ENCODE results near the gene ITCH.

Gene ITCH

DNA sequence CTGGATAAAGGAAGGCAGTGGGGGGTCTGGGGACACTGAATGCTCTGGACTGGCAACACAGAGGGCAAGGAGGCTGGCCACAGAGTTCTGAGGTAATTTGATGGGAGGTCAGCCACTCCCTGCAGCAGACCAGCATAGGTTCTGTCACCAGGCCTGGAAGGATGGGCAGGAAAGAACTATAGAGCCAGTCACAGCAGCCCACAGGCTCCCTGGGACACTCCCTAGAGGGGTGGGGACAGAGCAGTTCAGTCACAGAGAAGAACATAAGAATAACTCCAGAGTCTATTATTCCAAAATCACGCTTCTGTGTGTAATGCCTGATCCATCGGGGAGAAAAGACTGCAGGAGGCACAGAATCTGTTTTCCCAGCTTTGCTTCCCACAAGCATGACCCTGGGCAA, 172.8 kb downstream of the ITCH start:
- no peak for FAIRE-seq

DNA sequence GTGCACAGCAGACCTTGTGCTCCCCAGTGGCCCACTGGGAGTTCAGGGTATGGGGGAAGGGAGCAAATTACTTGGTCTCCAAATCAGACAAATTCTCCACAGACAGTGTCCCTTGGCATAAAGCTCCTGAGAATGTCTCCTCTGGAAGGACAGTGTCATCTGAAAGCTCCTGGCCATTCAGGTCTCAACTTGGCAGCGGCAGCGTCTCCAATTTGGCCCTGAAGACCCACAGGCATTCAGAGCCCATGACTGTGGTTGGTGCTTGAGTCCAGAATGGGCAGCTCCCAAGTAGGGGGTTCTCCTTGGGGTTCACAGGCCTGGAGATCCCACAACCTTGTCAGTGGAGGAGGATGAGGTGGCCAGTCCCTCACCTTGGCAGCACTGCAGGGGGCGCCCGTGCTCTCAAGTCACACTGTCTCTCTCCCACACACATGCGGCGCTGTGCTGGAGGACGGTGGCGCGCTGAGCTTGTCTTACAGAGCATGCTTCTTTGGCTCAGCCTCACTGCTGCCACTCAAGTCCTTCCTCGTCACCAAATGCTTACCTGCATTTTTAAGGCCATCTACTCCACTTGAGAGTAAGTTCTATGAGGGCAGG, 173.8 kb downstream of the ITCH start:
- FAIRE-seq = no peak

DNA sequence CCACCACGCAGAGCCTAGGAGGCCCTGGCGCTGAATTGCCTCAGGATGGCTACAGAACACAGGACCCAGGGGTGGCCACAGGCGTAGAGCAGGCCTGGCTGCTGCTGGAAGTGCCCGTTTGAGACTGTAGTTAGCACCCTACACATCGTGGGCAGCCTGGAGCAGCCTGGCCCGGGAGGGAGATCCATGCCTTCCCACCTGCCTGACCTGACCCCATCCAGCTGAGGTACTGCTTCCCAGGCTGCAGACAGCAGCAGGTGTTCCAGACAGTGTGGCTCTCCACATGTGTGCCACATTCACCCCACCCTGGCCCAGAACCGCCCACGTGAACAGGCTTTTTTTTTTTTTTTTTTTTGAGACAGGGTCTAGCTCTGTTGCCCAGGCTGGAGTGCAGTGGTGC, 174.6 kb downstream of the ITCH start:
- no peak for FAIRE-seq

DNA sequence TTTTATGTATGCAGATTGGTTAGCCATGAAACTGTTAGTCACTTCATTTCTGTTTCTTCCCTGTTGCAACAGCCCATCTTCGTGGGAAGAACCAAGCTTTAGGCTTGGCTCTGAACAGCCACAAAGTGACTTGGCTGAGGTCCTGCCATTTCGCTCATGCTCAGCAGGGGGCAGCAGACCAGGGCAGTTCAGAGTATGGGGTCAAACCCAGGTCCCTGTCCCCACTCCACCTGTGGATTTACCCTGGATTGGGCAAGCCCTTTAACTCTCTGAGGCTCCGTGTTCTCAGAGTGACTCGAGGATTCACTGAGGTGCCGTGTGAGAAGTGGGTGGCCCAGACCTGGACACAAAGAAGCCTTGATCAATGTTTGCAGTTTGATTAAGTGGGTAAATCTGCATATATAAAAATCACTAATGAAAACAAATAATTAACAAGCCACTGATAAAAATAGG, 175.6 kb downstream of the ITCH start:
- no peak for FAIRE-seq

DNA sequence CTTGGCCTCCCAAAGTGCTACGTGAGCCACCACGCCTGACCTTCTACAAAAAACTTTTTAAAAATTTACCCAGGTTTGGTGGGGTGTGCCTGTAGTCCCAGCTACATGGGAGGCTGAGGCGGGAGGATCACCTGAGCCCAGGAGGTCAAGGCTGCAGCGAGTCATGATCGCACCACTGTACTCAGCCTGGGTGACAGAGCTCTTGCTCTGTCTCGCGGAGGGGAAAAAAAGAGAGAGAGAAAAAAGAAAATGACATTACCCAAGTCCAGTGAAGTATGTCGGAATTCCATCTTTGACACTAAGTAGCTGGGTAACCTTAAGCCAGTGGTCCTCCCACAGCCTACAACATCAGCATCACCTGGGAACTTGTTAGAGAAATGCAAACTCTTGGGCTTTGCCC, 176.7 kb downstream of the ITCH start:
- no peak for FAIRE-seq

DNA sequence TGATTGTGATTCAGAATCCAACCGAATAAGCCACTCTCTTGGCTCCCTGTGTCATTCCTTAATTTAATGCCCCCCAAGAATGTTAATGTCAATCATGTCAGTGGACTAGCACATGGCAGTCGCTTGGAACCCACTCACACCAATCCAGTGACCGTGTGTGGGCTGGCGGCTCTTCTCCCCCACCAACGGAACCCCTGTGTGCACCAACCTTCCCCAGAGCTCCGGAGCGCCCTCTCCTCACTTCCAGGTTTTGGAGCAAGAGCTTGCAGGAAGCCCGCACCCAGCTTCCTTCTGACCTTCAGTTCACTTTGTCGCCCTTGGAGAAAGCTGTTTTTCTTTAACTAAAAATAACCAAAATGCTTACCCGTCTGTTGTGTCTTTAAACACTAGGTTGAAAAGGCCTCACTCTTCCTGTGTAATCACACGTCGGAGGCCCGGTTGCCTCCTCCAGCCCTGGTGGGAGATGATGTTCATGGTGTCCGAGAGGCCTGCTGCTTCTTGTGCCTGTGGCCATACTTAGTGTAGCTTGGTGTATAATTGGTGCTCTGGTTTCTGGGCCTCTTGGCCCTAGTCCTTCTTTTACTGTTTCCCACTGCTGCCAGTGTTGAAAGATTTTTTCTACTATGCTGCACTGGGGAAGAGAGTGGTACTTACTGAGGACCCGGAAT, 177.7 kb downstream of the ITCH start:
- no peak for FAIRE-seq

DNA sequence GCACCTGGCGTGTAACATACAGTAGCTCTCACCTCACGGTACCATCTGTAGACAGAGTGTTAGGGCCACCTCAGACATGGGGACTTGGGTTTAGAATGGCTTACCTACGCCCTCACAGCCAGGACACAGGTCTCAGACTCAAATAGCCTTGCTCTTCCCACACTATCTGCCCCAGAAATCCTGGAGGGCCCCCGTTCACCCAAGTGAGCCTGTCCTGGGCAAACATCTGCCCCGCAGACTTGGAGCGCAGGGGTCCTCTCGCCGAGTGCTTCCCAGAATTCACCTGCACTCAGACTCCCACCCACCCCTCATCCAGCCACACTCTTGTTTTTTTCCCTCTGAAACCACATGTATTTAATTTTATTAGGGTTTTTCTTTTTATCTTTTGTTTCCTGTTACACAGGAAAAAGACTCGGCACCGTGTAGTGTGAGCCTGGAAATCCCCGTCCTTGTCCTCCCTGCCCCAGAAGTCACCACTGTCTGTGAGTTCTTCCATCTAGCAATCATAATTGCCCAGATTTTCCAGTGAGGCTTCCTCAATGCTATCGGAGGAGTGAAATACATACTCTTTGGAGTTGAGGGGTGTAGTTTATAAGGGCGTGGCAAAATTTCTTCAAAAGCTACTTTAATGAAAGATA, 178.3 kb downstream of the ITCH start:
- FAIRE-seq = no peak

DNA sequence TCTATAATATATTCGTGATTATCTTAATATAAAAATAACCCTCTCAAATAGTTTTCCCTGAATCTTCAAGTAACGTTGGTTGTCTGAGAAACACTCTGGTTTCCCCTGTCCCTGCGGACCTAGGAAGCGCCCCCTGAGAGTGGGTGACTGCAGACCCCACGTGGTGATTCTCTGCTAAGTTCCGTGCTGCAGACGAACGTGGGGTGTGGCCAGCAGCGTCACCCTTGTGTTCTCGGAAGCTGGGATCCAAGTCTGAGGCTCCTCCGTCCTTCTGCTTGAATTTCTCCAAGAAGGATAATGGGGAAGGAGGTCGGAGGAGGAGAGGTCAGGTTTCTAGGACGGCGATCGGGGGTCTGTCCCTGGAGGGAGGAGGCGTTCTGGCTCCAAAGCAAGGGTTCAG, 178.8 kb downstream of the ITCH start:
- FAIRE-seq = no peak

DNA sequence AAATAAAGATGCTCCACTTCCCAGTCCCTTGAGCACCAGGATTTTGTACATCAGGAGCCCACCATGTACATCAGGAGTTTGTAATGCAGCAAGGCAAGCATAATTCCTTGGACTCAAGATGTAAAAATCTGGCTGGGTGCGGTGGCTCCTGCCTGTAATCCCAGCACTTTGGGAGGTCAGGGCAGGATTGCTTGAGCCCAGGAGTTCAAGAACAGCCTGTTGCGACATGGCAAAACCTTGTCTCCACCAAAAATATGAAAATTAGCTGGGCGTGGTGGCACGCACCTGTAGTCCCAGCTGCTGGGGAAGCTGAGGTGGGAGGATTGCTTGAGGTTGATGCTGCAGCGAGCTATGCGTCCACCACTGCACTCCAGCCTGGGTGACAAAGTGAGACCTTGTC, 179.4 kb downstream of the ITCH start:
- no peak for FAIRE-seq

DNA sequence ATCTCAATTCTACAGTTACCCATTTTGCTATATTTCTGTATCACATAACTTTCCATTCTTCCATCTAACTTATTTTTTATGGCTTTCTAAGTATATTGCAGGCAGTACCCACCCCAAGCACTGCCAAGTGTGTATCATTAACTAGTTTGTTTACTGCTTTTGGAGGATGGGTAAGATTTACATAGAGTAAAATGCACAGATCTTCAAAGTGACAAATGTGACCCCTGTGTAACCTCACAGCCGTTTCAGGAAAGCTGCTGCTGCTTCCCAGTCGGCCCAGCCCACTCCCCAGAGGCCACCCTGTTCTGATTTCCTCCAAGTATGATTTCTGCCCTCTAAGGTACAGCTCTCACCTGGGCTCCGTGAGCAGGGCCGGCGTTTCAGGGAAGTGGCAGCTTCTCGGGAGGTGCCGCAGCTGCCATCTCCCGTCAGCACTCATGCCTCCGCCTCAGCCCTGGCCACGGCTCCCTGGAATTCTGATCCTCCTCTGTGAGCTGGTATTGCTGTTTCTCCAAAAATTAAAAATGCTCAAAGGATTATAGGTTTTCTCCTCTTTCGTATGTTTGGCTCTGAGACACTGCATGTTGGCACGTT, 180.5 kb downstream of the ITCH start:
- no peak for FAIRE-seq

DNA sequence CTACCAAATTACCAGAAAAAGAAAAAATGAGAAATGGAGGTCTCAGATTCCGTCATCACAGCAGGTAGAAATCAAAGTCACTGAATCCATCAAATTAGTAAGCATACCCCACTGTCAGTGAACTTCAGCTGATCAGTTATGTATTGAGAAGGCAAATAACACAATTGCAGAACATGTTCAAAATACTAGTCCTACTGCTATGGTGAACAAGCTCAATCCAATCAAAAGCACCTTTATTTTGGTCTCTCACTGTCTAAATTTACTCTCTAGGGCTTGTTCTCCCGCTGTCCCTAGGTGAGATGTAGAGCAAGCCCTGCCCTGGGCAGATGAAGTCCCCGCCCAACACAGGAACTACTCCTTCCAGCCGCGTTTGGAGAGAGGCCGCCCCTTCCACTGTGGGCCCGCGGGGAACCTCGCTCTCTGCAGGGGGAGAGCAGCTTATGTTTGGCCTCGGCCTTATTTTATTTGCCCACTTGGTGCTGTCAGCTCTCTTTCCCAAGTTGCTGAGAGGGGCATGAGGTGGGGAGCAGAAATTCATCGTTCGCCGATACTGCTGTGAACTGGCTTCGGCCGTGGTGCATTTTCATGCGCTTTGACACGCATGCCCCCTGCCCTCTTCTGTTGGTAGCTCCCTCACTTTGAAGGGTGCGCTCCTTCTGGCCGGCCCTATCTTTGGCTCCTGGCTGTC, 181.2 kb downstream of the ITCH start:
- no peak for FAIRE-seq

DNA sequence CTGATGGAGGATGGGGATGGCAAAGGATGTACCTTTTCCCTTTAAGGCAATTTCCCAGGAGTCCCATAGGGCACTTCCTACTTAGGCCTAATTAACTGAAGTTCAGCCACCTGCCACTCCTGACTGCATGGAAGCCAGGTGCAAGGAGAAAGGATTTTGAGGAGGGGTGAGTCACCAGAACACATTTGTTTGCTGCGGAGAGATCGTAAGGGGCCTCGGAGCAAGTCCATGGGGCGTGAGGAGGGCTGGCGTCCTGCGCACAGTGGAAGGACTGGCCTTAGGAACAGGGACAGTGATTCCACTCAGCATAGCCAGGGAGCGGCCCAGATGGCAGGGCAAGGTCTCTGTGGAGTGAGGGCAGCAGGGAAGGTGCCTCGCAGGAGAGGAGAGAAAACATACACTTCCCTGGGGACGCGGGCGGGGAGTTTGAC, 183.7 kb downstream of the ITCH start:
- no peak for FAIRE-seq

DNA sequence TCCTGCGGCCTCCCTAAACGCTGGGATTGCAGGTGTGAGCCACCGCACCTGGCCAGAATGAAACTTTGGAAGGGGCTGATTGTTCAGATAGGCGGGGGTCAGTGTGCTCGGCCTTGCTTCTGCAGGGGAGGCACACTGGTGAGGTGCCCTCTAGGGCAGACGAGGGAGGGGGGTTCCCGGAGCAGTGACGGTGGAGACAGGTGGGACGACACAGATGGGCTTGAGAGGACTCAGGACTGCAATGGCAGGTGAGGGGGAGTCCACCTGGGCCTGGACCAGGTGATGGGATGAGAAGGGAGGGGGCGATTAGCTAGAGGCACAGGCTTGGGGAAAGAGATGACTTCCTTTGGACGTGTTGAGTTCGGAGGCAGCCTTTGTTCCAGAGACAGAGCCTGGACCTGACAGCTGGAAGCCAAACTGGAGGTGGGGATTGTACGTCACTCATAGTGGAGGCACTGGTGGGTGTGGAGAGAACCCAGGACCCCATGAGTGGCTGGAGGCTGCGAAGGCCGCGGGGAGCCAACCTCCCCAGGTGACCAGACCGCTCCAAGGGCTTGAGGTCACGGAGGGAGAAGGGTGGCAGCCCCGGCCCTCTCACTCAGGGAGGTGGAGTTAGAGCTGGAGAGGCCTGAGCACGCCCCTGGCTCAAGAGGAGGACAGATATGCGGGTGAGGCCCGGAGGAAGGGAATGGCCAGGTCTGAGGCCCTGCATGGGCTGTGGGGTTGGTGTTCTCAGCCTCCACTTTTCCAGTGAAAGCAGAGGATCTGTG, 185.0 kb downstream of the ITCH start:
- FAIRE-seq = no peak

DNA sequence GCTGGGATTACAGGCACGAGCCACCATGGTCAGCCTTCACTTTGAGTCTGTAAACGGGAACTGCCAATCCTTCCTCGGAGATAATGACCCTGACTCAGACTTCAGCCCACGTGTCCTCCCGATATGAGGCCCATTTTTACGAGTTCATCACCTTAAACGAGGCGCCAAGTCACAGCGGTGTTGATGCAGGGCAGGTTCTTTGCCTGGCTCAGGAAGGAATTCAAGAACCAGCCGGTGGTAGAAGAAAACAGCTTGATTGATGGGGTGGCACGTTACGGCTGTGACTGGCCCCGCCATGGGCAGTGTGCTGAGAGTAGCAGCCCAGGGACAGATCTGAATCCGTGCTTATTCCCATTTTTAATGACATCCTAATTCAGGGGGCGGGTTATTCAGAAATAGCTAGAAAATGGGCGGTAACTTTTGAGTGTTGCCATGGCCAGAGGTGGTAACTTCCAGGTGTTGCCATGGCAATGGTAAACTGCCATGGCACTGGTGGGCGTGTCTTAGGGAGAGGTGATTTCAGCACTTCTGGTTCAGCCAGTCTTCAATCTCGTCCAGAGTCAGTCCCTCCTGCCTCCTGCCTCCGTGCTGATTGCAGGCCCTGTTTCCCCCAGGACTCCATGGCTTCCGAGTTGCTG, 186.3 kb downstream of the ITCH start:
- no peak for FAIRE-seq

DNA sequence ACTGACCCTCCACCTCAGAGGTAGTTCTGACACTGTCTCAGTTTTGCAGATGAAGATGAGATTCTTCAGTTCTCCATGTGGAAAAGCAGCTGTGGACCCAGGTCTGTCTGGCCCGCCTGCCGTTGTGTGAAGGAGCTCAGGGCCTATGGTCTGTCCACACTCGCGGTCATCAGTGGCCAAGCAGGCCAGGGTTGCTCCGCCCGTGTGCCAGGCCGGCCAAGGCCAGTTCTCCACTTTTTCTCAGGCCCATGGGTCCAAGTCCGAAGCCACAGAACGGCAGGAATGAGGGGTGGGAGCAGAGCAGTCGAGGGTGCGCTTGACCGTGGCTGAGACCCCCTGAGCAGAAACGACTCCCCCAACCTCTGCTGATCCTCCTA, 186.8 kb downstream of the ITCH start:
- no peak for FAIRE-seq

DNA sequence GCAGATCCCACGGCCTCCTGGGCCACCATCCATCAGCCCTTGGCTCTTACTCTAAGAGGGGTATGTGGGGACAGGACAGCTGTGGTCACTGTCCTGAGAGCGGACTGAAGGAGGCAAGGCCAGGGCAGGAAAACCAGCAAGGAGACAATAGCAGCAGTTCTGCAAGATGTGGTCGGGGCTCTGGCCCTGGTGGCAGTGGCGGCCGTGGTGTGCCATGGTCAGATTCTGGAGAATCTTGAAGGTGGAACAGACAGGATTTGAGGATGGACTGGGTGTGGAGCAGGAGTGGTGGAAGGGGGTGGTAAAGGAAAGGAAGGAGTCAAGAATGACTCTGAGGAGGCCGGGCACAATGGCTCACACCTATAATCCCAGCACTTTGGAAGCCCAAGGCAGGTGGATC, 189.5 kb downstream of the ITCH start:
- no peak for FAIRE-seq

DNA sequence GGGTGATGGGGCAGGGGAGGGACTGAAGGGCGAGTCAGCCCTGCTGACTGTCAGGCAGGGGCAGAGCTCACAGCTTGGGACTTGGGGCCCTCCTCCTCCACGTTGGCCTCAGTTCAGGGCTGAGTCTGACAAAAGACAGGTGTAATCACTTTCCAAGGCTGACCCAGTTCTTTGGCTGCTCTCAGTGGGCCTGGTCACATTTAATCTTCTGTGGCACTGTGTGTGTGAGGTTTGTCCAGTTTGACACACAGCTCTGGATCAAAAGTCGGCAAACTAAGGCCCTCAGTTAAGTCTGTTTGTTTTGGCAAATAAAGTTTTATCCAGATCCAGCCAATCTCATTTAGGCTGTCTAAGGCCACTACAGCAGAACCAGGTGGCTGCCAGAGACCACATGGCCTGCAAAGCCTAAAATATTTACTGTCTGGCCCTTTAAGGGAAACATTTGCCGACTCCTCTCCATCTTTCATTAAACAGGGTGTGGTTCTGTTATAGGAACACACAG, 190.3 kb downstream of the ITCH start:
- FAIRE-seq = no peak

DNA sequence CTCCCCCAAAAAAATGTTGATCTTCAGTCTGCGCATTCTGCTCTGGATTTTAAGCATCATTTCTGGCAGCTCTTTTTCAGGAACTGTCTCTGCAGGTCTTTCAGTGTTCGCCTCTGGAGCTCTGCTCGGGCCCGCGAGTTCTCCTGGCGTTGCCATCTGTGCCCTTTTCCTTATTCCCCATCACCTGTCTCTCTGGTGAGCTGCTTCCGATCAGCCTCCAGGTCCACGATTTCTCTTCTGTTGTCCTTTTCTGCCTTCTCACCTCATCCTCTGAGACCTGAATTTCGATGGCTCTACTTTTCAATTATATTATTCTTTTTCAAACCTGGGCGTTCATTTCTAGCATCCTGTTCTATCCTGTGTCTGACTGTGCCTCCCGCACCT, 194.9 kb downstream of the ITCH start:
- no peak for FAIRE-seq

DNA sequence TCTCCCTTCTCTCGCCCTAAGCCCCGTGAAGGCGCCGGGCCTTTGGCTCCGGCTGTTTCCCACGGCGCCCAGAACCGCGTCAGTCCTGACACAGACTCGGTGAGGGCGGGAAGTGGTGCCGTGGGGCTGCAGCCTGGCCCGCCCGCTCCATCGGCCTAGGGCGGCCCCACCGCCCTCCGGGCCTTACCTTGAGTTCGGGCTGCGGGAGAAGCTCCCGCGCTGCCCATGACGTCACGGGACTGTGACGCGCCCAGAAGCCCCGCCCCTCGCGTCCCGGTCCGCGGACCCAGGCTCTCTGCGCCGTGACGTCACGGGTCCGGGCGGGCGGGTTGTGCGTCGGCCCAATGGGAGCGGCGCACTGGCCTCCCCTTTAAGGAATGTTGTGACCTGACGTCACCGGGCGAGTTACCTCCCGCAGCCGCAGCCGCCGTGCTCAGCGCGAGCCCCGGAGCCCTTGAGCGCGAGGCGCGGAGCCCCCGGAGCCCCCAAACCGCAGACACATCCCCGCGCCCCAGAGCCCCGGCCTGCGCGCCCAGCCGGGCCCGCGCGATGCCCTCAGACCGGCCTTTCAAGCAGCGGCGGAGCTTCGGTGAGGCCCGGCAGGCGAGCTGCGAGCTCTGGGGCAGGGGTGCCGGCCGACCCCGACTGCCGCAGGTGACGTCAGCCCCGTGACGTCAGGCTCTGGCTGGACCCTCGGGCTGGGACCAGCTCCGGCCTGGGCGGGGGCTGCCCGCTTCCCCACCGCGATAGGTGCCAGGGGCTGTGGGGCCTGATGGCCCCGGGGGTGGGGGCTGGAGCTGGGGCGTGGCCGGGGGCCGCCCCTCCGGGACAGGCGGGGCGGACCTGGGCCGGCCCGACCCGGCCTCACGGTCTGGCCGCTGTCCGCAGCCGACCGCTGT, 195.5 kb downstream of the ITCH start, which contains the start of gene MAP1LC3A:
TSS of gene MAP1LC3A (plus strand) at position 399 of the 899 bp plus-strand sequence. CDS start at position 550, 151 bp downstream.
- FAIRE-seq = no peak

DNA sequence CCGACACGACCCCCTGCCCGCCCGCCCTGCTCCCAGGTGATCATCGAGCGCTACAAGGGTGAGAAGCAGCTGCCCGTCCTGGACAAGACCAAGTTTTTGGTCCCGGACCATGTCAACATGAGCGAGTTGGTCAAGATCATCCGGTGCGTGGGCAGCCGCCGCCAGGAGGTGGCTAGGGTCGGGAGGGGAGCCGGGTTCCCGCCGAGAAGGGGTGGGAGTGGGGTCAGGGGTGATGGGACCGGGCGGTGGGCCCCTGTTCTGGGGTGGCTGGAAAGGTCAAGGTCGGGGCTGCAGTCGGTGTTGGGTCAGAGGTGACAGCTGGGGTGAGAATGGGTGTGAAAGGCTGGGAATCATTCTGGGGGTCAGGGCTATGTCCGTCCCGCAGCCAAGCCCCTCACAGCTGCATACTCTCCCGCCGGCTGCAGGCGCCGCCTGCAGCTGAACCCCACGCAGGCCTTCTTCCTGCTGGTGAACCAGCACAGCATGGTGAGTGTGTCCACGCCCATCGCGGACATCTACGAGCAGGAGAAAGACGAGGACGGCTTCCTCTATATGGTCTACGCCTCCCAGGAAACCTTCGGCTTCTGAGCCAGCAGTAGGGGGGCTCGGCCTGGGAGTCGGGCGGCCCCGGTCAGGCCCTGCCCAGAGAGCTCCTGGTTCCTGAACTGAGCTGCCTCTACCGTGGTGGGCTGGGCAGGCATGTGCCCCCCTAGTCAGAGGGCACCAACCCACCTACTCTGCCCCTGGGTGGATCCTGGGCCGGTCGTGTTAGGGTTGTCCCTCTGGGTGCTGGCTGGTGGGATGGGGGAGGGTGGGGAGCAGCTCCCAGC, 196.5 kb downstream of the ITCH start:
- FAIRE-seq = no peak
